Calu3 (cell line): ENCODE measurements around the gene TDRD12. TPM values are rescaled to one million over a fixed set of nuclear protein-coding genes. Genes with fewer than 3 reads are reported as not detected.
"Not testable (repeated sequence)": the region's sequence is repeated elsewhere in the genome, so short reads cannot be mapped to it uniquely, and the experiment has no call there.

Source experiments
- BruUV-seq: library from RNA; stranded (reverse); fragments of 400-500 nt; replicated peaks from 2 replicates; lab custom pipeline; 2021; lab: Mats Ljungman, UMichigan
- CTCF ChIA-PET: fragments of 300-600 bp; sonication (Branson Sonifier 250); formaldehyde crosslinking; loops from one replicate; lab custom pipeline; 2022; ENCODE audit warnings: antibody characterized with exemption; lab: Charles Lee
- DNase-seq: peaks from one replicate; pipeline ENCODE4 v3.0.0; 2022
- H3K27ac Mint-ChIP-seq: one replicate; pipeline ENCODE4 v1.8.0; 2022; ENCODE audit warnings: mixed read lengths; ENCODE audit not compliant: unreplicated experiment
- H3K27me3 Mint-ChIP-seq: one replicate; pipeline ENCODE4 v1.8.0; 2022; ENCODE audit warnings: mixed read lengths; ENCODE audit not compliant: unreplicated experiment
- H3K36me3 Mint-ChIP-seq: one replicate; pipeline ENCODE4 v1.8.0; 2022; ENCODE audit warnings: mild to moderate bottlenecking, moderate library complexity, mixed read lengths; ENCODE audit not compliant: insufficient read depth, unreplicated experiment
- H3K4me1 Mint-ChIP-seq: one replicate; pipeline ENCODE4 v1.8.0; 2022; ENCODE audit warnings: mild to moderate bottlenecking, low read depth, mixed read lengths; ENCODE audit not compliant: unreplicated experiment
- H3K4me3 Mint-ChIP-seq: one replicate; pipeline ENCODE4 v1.8.0; 2022; ENCODE audit warnings: mild to moderate bottlenecking, low read depth, moderate library complexity, mixed read lengths; ENCODE audit not compliant: unreplicated experiment
- H3K9me3 Mint-ChIP-seq: one replicate; pipeline ENCODE4 v1.8.0; 2022; ENCODE audit warnings: low read depth, mixed read lengths; ENCODE audit not compliant: unreplicated experiment
- CTCF ChIP-seq: fragments of 200-600 bp; IDR thresholded peaks from one replicate; pipeline ENCODE4 v1.8.0; 2022; ENCODE audit warnings: antibody characterized with exemption; ENCODE audit not compliant: unreplicated experiment
- intact Hi-C: fragments of 100-400 bp; cut with micrococcal nuclease; formaldehyde crosslinking; loops from one replicate; pipeline ENCODE4 v1.10.0; 2022; ENCODE audit not compliant: unreplicated experiment
- total RNA-seq: library from RNA; stranded (reverse); gene quantifications from 2 replicates; pipeline ENCODE4 v1.2.3, GENCODE V29; 2022

Gene TDRD12
- total RNA-seq, 1 experiment from 2014 or later: 0.33 TPM

DNA sequence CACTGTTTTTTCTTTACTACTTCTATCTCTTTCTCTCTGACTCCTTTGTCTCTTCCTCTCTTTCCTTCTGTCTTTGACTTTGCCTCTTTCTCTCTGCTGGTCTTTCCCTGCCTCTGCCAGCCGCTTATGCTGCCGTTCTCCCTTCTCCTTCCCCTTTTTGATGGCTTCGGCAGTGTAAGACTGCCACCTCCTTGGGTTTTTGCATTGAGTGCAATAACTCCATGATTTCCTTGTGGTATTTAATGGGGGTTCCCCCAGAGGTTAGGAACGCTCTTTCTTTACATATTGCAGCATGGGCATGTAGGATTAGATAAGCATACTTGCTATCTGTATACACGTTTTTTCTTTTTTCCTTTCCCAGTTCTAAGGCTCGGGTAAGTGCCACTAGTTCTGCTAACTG, 24.1 kb upstream of the TDRD12 start:
- H3K4me3 Mint-ChIP-seq, BruUV-seq, CTCF ChIA-PET, intact Hi-C loops, H3K9me3 Mint-ChIP-seq, H3K27me3 Mint-ChIP-seq, DNase-seq: not testable (repeated sequence)
- H3K36me3 Mint-ChIP-seq: peaks cover 54% of the 10 kb centered on the region
- peaks cover 60% of the 10 kb centered on the region for H3K4me1 Mint-ChIP-seq
- peak overlapping the region; percentile 19 for H3K27ac Mint-ChIP-seq

GRCh38 chr19:32696771-32697170, 22.8 kb upstream of the TDRD12 start:
- Mint-ChIP-seq H3K36me3 (peaks cover 46% of the 10 kb centered on the region), H3K4me1 (peaks cover 57% of the 10 kb centered on the region)
- CTCF ChIA-PET, H3K9me3 Mint-ChIP-seq, intact Hi-C loops, H3K4me3 Mint-ChIP-seq, H3K27ac Mint-ChIP-seq, DNase-seq, H3K27me3 Mint-ChIP-seq, BruUV-seq: not testable (repeated sequence)

DNA sequence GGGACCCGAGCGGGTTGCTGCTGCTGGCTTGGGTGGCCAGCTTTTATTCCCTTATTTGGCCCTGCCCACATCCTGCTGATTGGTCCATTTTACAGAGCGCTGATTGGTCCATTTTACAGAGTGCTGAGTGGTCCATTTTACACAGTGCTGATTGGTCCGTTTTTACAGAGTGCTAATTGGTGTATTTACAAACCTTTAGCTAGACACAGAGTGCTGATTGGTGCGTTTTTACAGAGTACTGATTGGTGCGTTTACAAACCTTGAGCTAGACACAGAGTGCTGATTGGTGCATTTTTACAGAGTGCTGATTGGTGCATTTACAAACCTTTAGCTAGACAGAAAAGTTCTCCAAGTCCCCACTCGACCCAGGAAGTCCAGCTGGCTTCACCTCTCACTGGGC, 19.4 kb upstream of the TDRD12 start:
- H3K9me3 Mint-ChIP-seq, H3K27ac Mint-ChIP-seq, H3K27me3 Mint-ChIP-seq, intact Hi-C loops, H3K4me3 Mint-ChIP-seq, DNase-seq, BruUV-seq, CTCF ChIA-PET: not testable (repeated sequence)
- H3K36me3 Mint-ChIP-seq: peaks cover 36% of the 10 kb centered on the region
- peaks cover 44% of the 10 kb centered on the region for H3K4me1 Mint-ChIP-seq

DNA sequence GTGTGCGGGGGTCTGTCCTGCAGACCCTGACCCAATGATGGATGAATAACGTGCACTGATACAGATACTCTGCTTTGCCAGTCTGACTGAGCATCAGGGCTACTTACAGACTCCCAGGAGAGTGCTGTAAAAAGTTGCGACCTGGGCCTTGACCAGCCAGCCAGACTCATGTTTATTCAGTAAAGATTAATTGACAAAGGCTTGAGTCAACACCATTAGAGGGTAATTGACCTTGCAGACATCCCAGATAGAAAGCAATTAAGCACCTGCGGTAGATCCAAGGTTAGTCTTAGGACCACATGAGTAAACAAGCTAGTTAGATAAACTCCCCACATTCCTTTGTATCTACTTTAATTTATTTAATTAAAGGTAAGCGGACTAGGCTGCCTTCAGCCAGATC, 17.6 kb upstream of the TDRD12 start:
- no peak for DNase-seq
- CTCF ChIA-PET: no interaction called here
- no peak overlapping the region for H3K4me3 Mint-ChIP-seq
- H3K27ac Mint-ChIP-seq: peak overlapping the region; percentile 57
- H3K36me3 Mint-ChIP-seq: peaks cover 32% of the 10 kb centered on the region
- TF ChIP-seq CTCF: no peak
- BruUV-seq: no TSS peak
- intact Hi-C loops: no loop called here
- peaks cover 5% of the 10 kb centered on the region for H3K9me3 Mint-ChIP-seq
- no peaks in the 10 kb centered on the region for H3K27me3 Mint-ChIP-seq
- H3K4me1 Mint-ChIP-seq: peaks cover 27% of the 10 kb centered on the region

GRCh38 chr19:32704006-32704405, 15.6 kb upstream of the TDRD12 start:
- H3K27ac Mint-ChIP-seq, H3K27me3 Mint-ChIP-seq, H3K4me3 Mint-ChIP-seq, BruUV-seq, DNase-seq, CTCF ChIA-PET, intact Hi-C loops, H3K9me3 Mint-ChIP-seq: not testable (repeated sequence)
- Mint-ChIP-seq H3K36me3 (peaks cover 32% of the 10 kb centered on the region), H3K4me1 (peaks cover 21% of the 10 kb centered on the region)

GRCh38 chr19:32708457-32708856, 11.1 kb upstream of the TDRD12 start:
- no peak for TF ChIP-seq CTCF
- H3K27ac Mint-ChIP-seq: peak overlapping the region; percentile 37

More at GRCh38 chr19:32708457-32708856, 11.1 kb upstream of the TDRD12 start:
- no TSS peak for BruUV-seq
- no peaks in the 10 kb centered on the region for H3K27me3 Mint-ChIP-seq
- intact Hi-C loops: no loop called here
- H3K9me3 Mint-ChIP-seq: peaks cover 3% of the 10 kb centered on the region
- CTCF ChIA-PET: interaction anchor here (0.7 kb wide), 2 partner anchors 10 to 41 kb away, joined by 3 to 5 read pairs; no protein-coding TSS in a partner anchor
- H3K4me3 Mint-ChIP-seq: no peak overlapping the region
- DNase-seq: no peak
- H3K36me3 Mint-ChIP-seq: peaks cover 38% of the 10 kb centered on the region
- H3K4me1 Mint-ChIP-seq: no peaks in the 10 kb centered on the region
